GM18526 (cell line): Measurements from ENCODE around the gene POR.

Experiments
- POLR2A ChIP-seq: IDR thresholded peaks from 3 replicates; pipeline ENCODE4 v1.6.1; 2011; ENCODE audit not compliant: insufficient read length; ENCODE audit errors: extremely low read depth

The POR gene

DNA sequence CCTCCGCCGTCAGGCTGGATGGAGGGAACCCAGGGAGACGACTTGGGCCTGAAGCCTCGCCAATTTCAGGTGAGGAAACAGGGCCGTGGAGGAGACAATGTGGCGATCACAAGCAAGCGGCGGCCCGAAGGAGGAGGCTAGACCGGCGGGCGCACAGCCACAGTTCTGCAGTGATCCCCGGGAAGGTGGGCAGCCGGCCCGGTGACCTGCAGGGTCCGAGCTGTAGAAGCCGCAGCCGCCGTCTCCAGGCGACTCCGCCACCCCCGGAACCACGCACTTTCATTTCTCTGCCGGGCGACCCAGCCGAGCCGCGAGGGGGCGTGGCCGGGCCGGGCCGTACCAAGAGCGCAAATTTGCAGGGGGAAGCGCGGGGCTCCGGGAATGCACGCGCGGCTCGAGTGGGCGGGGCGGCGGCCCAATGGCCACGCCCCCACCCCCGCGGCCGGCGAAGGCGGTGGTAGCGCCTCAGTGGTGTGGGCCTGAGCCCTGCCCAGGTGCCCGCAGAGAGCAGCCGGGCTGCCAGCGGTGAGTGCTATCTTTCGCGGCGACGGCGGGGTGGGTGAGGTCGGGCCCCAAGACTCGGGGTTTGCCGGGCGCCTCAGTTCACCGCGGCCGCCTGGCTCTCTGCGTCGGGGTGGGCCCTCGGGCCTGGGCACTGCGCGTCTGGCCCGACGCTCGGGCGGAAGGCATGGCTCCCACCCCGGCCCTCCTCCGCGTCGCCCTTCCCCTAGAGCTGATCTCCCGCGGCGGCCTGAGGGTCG, at the start of gene POR:
TSS of gene POR (plus strand) at position 501 of the 761 bp plus-strand sequence. CDS start 38,847 bp downstream, outside the sequence.
- peak; percentile 100 for TF ChIP-seq POLR2A

DNA sequence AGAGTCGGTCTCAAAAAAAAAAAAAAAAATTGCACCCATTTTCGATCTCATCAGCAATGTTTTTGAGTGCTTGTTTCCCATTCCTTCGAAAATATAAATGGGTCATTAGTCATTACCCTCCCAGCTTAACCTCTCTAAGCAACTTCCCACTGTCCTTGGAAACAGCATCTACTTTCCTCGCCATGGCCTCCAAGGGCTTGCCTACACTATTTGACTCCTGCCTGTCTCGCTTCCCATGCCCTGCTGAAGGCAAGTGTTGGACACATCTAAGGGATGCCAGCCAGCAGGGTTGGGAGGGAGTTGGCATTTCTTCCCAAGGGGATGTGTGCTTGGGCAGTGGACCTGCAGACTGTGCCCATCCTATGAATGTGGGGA, 48.9 kb upstream of the POR start:
- no peak for TF ChIP-seq POLR2A

DNA sequence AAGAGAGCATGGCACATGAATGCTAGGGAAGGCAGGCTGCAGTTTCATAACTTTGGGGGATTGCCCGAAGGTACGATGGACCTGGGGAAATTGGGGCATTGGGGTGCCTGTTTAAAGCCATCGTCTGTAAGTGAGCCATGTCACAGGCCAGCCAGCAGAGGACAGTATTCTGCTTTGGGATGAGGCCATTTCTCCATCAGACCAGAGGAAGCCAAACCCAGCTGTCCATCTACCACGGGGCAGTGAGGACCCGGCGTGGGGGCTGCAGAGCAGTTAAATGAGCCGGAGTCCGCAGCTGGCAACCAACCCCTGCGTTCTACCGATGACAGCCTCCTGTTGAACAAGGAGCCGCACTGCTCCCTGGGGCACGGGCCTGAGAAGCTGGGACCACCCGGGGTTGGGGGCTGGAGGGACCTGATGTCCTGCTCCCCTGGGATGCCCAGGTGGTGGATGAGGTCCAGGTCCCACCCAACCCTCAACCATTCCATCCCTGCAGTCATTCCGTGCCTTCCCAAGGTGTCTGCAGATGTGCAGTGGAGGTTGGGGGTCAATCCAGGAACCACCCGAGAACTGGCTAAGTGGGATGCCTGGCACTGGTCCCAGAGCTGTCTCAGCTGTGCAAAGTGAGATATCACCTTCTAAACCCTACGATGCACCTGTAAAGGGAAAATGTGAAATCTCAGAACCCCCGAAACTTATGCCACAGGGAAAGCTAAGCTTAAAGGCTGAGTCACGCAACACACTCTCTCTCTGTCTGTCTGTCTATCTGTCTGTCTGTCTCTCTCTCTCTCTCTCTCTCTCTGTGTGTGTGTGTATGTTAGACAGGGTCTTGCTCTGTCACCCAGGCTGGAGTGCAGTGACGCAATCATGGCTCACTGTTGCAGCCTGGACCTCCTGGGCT, 48.2 kb upstream of the POR start:
- no peak for TF ChIP-seq POLR2A

DNA sequence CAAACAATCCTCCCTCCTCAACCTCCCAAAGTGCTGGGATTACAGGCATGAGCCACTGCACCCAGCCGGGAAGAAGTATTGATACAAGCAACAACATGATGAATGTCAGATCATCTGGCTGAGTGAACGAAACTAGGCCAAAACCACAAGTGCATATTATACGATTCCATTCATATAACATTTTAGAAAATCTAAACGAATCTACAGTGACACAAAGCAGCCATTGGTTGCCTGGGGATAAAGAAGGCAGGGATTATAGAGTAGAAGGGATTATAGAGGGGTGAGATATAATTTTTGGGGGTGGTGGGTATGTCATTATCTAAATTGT, 47.6 kb upstream of the POR start:
- no peak for TF ChIP-seq POLR2A

GRCh38 chr7:75868153-75868552, 46.8 kb upstream of the POR start:
- no peak for TF ChIP-seq POLR2A

DNA sequence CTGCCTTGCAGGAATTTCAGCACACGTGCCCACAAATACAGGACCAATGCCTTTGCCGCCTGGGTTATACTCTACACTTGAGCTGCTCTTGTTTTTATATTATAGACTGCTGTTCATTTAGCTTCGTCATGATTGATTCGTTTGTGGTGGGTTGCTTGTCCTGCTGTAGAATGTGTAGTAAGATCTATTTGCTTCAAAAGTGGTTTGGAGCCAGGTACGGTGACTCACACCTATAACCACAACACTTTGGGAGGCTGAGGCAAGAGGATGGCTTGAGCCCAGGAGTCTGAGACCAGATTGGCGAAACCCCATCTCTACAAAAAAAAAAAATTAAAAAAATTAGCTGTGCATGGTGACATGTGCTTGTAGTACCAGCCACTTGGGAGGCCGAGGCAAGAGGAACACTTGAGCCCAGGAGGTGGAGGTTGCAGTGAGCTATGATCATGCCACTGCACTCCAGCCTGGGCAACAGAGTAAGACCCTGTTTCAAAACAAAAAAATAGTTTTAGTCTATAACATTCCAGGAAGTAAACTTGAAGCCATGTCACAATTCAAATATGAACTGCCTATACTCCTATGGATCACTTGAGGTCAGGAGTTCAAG, 45.1 kb upstream of the POR start:
- TF ChIP-seq POLR2A = no peak

DNA sequence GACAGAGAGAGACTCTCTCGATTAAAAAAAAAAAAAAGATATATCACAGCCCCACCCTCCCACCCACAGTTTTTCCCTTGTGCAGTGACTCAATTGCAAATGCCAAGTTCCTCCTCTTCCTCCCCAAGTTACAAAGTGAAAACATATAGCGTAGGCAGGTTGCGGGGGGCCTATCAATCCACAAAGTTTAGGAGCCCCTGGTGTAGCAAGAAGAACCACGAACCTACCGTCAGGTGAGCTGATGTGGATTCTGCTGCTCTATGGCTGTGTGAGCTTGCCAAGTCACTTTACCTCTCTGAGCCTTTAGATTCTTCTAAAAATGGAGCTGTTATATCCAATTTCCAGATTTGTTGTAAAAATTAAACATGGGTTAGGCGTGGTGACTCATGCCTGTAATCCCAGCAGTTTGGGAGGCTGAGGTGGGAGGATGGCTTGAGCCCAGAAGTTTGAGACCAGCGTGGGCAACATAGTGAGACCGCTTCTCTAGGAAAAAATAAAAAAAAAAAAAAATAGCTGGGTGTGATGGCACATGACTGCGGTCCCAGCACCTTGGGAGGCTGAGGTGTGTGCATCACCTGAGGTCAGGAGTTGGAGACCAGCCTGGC, 44.3 kb upstream of the POR start:
- no peak for TF ChIP-seq POLR2A

DNA sequence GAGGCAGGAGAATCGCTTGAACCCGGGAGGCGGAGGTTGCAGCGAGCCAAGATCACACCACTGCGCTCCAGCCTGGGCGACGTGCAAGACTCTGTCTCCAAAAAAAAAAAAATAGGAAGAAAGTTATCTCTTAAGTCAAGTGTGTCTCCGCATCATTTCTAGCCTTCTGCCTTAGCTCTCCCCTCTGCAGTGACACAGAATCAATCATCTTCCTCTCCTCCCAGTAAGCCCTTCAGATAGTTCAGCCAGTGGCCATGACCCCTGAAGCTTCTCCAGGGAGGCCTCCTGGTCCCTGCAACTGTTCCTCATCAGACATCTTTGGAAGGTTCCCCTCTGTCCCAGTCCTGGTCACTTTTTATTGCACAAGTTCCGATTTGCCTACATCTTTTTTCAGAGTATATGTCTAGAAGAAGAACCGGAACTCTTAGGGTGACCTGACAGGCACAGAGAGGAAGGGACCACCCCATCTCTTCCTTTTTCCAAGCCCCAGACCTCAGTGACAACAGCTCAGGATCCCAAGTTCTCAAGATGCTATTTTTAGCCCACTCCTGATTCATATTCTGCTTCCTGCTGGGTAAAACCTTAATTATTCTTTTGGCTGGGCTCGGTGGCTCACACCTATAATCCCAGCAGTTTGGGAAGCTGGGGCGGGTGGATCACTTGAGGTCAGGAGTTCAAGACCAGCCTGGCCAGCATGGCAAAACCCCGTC, 42.7 kb upstream of the POR start:
- no peak for TF ChIP-seq POLR2A

- TF ChIP-seq POLR2A = no peak
Measured at GRCh38 chr7:75875113-75876080, 39.6 kb upstream of the POR start.

DNA sequence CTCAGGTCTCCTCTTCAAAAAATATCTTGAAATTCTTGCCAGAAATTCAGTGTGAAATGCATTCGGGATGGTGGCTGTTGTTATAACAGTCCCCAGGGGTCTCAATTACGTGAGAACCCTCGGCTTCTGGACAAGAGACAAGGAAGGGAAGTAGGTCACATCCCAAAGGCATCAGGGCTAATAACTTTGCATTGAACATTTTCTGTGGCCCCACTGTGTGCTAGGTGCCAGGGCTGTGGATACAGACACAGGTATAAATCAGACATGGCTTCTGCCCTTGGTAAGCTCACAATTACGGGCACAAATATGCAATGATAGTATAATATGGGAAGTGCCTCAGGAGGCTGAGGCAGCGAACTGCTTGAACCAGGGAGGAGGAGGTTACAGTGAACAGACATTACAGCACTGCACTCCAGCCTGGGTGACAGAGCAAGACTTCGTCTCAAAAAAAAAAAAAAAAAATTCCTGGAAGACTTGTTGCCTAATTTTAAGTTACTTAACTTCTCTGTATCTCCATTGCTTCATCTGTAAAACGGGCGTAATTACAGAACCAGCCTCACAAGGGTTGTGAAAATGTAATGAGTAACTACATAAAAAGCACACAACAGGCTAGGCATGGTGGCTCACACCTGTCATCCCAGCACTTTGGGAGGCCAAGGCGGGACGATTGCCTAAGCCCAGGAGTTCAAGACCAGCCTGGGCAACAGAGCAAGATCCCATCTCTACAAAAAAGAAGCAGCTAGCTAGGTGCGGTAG, 38.7 kb upstream of the POR start:
- no peak for TF ChIP-seq POLR2A

DNA sequence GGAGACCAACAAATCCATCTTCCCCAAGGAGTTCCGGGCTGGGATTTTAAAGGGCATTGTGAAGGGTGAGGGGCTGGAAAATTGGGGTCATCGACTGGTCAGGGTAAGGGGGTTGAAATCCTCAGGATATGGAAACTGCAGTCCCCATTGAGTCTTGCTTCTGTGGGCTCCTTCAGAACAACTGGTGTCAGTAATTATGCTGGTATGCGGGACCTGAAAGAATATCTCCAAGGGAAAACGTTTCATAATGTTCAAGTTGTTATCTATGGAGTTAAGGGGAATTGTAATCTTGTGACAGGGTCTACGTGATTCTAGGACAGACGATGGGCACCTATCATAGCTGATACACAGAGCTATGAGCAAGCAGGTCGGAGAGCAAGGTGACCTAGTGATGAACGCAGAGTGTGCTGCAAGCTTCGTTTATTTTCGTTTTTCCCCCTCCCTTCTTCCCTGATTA, 36.6 kb upstream of the POR start:
- no peak for TF ChIP-seq POLR2A

DNA sequence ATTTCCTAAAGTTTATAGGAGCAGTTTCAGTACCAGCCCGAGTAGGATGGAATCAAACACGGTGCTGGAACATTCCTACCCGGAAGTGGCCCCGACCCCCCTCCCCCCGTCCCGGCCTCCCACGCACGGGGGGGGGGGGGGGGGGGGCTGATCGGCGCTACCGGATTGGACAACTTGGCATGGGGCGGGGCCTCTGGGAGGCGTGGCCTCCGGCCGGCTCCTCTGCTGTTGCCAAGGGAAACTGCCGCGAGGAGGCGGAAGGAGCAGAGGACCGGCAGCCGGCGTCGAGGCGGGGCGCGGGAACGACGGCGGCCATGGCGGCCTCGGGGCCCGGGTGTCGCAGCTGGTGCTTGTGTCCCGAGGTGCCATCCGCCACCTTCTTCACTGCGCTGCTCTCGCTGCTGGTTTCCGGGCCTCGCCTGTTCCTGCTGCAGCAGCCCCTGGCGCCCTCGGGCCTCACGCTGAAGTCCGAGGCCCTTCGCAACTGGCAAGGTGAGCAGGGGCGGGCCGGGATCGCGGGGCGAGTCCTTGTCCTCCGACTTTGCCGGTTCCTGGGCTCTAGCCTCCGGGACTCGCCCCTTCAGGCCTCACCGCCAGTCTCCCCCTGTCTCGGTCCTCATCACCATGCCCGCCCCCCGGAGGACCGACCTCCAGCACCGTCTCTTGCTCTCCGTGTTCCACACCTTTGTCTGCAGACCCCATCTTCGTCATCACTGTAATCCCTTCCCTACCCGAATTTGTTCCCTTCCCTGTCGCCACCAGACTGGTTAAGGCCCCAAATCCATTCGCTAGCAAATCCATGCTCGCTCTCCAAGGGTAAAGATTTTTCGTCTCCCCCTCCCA, 36.0 kb upstream of the POR start, which contains the start of gene RHBDD2:
TSS of gene RHBDD2 (plus strand) at position 266 of the 843 bp plus-strand sequence. CDS start at position 315, 49 bp downstream.
- peak; percentile 91 for TF ChIP-seq POLR2A

DNA sequence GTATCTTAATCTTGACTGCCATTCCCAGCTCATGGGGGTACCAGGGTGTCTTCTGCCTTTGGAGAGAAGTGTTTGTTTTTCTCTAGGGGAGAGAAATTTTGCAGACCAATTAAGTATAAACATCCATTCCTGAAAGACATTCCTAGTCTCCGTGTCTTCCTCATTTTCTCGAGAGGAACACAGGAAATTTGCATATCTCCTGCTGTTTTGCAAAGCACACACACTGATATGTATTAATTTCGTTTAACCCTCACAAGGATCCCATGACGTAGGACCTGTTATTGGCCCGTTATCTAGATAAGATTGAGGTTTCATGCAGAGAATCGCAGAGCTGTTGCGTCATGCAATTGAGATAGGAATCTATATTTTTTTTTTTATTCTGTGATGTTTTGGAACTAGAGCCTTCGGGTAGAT, 35.2 kb upstream of the POR start:
- no peak for TF ChIP-seq POLR2A
